MV-4-11 (cell line): ENCODE data around the gene ARSK.

Source experiments
- DNase-seq: peaks from one replicate; lab custom pipeline; 2025; lab: John Stamatoyannopoulos, UW

The ARSK gene

DNA sequence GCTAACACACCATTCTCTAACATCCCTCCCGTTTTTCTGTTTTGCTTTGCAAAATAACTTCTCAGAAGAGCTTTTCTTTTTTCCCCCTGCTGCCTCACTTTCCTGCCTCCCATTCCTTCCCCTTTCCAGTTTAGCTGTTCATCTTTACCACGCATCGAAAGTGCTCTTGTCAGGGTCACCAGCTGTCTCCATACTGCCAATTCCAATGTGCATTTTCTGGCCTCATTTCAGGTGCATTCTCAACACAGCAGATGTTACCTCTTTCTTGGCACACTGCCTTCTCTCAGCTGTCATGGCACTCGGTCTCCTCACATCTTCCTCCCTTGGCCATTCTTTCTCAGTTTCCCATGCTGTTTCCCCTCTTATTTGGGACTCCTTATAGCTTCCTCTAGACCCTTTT lies 9.5 kb downstream of the ARSK start:
- DNase-seq: no peak

DNA sequence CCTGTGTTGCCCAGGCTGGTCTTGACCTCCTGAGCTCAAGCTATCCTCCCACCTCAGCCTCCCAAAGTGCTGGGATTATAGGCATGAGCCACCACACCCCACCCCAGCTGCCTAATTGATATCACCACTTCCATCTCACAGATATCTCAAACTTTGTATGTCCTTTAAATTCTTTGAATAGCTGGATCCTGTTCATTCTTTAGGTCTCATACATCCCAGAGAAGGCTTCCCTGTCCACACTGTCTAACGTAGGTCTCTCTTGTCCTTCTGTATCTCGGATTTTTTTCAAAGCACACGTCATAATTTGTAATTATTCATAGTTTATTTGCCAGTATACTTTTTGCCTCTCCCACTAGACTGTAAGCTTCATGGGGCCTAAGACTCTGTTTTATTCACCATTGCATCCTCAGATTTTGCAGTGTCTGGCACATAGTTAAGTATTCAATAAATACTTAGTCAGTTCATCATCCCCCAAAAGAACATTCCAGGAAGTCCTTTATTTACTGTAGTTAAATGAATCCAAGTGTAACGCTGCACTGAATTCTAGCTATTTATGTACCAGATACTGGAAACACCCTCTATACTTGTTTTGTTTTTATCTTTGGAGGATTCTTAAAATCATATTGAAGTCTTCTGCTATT lies 10.5 kb downstream of the ARSK start:
- DNase-seq: no peak

DNA sequence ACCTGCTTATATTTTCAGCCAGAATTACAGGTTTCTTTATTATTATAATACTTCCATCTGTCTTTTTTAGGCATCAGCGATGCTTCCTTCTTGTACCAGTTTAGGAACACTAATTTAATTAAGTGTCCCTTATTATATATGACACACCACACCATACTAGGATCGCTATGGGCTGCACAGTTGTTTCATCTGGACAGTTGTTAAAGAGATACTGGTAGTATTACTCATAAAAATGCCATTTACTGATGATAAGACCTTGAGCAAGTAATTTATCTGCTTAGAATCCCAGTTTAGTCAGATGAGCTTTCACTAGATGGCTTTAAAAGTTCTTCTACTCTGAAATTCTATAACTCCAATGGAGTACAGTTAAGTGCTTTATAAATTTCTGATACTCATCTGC lies 17.1 kb downstream of the ARSK start:
- no peak for DNase-seq

DNA sequence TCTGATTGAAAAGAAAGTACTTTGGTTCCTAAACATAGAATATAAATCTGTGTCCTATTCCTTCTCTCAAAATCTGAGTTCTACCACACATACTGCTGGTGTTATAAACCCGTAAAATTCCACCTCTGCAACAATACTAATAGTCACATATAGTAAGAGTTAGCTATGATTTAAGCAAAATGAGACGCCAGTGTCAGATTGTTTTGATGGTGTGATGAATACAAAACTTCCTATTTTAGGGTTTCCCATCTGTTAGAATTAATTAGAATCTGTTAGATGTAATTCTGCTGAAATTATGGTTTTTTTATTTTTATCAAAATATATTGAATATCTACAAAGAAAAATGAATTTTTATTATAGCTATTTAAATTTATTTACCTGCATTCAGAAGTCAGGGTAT lies 26.7 kb downstream of the ARSK start:
- no peak for DNase-seq

DNA sequence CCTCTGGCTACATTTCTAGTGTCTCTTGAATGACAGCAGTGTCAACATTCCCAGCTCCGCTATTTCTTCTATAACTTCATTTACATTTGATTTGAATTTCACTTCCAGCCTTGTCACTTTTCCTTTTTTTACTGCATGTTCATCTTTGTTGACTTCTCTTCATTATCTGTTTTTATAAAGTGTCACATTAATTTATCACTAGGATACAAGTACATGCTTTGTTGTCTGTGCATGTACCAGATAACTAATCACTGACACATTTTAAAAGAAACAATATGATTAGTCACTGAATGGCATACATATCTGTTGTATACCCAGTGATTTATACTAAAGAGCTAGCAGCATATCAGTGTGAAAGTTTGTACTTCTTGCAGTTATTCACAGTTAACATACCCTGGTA lies 29.1 kb downstream of the ARSK start:
- no peak for DNase-seq

DNA sequence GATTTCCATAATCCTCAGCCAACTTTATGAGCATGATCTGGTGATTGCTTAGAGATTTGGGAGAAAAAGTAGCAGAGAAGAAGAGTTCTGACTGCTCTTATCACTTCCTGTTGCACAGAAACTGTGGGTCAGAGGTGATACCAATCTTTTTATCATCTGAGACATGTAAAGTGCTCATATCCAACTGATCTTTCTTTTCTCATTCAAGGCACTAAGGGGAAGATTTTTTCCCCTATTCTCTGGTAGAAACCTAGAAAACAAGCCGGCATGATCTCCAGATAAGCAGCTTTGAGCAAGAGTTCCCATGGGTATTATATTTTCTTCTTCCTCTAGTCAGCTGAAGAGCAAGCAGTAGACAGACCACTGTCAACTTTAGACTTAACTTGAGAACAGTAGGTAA lies 36.0 kb downstream of the ARSK start:
- DNase-seq: no peak

DNA sequence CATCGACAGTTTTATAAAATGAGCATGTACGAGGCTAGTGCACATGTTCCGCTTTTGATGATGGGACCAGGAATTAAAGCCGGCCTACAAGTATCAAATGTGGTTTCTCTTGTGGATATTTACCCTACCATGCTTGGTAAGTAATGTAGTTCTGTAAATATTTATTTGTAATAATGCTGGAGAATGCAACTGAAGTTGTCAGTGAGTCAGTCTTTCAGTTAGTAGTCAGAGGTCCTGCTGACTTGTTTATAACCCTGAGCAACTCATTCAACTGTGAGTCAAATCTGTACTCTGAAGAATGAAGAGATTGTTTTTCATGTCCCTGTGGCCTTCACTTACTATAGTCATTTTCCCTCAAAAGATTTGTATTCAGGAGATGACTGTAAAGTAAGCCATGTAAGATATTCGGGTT lies 36.6 kb downstream of the ARSK start:
- DNase-seq: no peak

DNA sequence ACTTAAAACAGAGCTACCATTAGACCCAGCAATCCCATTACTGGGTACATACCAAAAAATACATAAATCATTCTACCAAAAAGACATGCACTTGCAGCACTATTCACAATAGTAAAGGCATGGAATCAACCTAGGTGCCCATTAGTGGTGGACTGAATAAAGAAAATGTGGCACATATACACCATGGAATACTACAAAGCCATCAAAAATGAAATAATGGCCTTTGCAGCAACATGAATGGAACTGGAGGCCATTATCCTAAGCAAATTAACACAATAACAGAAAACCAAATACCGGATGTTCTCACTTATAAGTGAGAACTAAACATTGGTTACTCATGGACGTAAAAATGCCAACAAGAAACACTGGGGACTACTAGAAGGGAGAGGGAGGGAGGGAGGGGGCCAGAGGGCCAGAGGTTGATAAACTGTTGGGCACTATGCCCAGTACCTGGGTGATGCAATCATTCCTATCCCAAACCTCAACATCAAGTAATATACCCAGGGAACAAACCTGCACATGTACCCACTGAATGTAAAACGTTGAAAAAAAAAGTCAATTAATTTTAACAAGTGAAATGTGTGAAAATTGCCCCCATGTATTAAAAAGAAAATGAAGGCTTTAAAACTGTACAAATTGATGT lies 40.5 kb downstream of the ARSK start:
- DNase-seq: no peak

DNA sequence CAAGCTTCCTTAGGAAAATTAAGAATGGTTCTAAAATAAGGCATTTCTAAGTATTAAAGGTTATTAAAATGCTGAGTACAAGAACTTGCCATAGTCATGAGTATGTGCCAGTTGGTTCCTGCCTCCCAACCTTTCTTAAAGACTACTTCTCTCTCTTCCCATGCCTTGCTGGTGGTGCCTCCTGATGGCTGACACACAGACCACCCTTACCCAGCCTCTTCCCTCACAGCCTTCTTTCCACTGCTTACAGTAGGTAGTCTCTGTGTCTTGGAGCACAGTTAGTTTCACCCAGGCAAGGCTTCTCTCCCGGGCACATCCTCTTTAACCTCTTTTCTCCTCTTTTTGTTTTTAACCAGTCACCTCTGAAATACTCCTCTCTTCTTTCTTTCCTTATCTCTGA lies 44.4 kb downstream of the ARSK start:
- no peak for DNase-seq

DNA sequence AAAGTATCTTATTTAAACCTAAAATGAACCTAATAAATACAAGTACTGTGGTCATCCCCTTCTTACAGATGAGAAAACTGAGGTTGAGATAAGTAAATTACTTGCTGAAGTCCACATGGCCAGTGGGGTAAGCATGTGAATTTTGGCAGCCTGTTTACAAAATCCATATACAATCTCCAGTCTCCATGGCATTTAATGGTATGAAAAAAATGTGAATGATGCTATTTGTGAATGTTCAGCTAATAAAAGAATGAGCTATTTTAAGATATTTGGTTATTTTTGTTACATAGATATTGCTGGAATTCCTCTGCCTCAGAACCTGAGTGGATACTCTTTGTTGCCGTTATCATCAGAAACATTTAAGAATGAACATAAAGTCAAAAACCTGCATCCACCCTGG lies 45.7 kb downstream of the ARSK start:
- no peak for DNase-seq

DNA sequence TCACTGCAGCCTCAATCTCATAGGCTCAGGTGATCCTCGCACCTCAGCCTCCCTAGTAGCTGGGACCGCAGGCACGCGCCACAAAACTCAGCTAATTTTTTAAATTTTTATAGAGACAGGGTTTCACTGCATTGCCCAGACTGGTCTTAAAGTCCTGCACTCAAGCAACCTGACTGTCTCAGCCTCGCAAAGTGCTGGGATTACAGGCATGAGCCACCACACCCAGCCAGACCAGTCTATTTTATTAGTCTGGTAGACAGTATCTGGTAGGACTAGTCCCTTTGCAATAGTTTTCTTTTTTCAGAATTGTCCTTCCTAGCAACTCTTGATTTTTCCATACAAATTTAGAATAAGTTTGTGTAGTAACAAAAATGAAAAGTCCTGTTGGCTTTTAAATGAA lies 50.9 kb downstream of the ARSK start:
- DNase-seq: no peak

DNA sequence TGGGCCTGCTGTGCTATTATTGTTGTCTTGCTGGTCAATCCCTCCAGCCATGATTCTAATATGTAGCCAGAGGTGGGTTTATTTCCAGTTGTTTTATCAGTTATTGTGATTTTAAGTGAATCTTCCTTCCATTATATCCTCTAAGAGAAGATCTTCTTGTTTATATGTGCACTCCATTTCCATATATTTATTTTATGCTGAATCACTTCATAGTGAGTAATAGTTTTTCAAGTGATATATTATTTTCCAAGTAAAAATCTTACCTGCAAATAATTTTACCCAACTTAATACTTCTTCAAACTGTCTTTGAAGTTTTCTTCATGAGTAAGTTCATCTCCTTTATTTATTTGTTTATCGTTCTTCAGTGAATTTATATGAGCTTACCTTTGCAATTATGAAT lies 51.5 kb downstream of the ARSK start:
- no peak for DNase-seq

DNA sequence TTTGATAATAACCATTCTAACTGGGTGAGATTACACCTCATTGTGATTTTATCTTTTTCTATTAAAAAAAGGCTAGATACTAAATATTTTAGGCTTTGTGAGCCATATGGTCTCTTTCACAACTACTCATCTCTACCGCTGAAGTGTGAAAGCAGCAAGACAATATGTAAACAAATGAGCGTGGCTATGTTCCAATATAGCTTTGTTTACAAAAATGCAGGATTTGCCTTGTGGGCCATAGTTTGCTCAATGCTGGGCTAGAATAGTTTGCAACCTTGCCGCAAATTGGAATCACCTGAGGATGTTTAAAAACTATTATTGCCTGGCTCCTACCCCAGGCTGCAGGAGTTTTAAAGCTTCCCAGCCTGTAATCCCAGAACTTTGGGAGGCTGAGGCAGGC lies 54.8 kb downstream of the ARSK start:
- no peak for DNase-seq

DNA sequence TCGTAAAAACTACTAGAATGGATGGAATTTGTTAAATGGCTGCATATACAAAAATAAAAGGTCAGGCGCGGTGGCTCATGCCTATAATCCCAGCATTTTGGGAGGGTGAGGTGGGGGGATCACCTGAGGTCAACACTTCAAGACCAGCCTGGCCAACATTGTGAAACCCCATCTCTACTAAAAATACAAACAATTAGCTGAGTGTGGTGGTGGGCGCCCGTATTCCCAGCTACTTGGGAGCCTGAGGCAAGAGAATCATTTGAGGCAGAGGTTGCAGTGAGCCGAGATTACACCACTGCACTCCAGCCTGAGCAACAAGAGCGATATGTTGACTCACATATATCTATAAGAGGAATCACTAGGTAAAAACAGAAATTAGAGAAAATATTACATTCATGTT lies 55.6 kb downstream of the ARSK start:
- no peak for DNase-seq

DNA sequence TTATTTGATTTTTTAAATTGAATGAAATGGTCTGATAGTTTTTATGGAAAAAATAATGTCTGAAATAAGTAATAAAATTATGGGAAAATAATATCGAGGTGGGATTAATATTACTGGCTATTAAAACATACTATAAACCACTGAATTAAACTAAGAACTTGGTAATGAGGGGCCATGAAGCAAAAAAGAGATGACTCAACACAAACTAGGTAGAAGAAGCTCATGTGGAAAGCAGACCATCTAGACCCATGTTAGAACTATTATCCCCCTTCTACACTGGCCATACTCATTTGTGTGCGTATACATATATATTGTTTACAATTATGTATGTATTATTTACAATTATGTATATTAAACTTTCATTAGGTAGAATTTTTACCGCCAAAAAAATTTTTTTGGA lies 56.5 kb downstream of the ARSK start:
- DNase-seq: no peak

DNA sequence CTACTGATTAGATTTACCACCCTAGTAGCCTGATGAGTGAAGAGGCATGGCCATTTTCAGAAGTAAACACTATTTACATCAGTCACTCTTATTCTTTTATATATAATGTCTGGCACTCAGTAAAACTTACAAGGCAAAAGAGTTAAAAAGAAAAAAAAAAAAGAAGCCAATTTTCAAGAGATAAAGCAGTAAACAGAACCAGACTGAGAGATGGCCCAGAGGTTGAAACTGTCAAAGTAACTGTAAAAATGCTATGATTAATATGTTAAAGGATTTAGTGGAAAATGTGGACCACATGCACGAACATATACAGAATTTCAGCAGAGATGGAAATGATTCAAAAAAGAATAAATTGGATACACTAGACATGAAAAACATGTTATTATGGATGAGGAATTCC lies 58.6 kb downstream of the ARSK start:
- no peak for DNase-seq

DNA sequence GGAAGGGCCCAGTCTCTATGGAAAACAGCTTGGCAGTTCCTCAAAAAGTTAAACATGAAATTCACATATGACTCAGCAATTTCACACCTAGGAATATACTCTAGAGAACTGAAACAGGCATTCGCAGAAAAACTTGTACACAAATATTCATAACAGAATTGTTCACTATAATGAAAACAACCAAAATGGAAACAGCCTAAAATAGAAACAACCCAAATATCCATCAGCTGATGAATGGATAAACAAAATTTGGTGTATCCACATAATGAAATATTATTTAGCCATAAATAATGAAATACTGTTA lies 60.2 kb downstream of the ARSK start:
- peak; percentile 16 for DNase-seq

DNA sequence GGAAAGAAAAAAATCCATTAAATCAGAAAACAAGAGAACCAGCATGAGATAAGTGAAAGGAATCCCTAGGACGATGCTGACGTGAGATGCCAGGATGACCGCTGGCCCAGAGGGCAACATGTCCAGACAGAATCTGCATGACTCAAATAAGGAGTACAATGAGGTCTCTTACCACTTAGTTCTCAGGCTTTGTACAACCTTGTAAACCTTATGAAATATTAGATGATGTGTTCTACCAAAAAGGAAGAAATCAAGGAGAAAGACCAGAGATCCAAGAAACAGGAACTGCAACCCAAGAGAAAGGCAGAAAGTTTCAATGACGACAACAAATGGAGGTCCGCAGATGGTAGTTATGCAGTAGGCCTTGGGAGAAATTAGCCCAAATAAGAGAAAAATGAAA lies 62.2 kb downstream of the ARSK start:
- peak; percentile 58 for DNase-seq

DNA sequence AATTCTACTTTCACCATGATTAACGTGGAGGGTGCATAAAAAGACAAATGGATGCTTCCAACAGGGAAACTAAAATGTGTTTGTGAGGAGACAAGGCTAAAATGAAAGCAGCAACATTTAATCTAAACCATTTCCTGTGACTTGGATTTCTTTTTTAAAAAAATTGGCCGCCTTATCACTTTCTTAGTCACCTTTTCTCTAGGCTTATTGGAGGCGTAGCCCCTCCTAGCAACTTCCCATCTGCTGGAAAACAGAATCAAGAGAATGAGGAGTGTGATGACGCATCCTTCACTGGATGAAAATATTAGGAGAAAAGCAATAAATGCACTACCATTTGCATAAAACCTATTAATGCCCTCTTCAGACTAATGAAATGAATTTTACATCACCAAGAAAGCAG lies 64.2 kb downstream of the ARSK start:
- no peak for DNase-seq

DNA sequence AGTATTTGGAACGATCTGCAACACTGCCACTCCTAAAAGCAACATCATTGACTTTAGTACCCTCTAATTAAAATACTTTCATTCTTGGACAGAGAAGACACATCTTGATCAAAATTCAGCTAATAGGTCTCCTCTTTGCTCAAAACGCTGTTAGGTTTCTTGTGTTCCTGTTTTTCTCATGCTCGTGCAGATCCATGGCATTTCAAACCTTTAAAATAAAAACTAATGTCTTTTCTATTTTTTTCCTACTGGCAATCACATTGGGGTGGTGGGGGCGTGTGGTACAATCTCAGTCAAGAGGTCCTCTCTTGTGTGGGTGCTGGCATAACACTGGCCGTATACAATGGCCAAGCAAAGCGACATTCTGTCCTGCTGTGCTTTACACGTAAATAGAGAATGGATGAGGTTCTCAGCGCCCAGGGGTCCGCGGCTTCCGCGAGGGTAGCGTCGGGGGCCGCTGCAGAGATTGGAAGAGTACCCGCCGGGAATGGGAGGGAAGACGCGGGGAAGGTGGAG lies 64.7 kb downstream of the ARSK start:
- DNase-seq: no peak

DNA sequence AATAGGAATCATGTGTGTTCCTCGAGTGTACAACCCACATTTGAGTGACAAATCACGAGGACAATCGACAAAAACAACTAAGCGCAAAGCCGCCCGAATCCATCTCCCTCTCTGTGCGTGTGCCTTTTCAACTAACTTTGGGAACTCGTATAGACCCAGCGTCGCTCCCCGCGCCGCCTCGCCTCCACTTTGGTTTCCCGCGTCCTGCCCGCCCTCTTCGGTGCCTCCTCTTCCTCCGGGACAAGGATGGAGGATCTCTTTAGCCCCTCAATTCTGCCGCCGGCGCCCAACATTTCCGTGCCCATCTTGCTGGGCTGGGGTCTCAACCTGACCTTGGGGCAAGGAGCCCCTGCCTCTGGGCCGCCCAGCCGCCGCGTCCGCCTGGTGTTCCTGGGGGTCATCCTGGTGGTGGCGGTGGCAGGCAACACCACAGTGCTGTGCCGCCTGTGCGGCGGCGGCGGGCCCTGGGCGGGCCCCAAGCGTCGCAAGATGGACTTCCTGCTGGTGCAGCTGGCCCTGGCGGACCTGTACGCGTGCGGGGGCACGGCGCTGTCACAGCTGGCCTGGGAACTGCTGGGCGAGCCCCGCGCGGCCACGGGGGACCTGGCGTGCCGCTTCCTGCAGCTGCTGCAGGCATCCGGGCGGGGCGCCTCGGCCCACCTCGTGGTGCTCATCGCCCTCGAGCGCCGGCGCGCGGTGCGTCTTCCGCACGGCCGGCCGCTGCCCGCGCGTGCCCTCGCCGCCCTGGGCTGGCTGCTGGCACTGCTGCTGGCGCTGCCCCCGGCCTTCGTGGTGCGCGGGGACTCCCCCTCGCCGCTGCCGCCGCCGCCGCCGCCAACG lies 65.3 kb downstream of the ARSK start, which contains the start of gene GPR150:
Gene GPR150 (plus strand): TSS at position 58 of the 840 bp plus-strand sequence. CDS start 189 bp downstream, at position 247.
- peak; percentile 48 for DNase-seq

DNA sequence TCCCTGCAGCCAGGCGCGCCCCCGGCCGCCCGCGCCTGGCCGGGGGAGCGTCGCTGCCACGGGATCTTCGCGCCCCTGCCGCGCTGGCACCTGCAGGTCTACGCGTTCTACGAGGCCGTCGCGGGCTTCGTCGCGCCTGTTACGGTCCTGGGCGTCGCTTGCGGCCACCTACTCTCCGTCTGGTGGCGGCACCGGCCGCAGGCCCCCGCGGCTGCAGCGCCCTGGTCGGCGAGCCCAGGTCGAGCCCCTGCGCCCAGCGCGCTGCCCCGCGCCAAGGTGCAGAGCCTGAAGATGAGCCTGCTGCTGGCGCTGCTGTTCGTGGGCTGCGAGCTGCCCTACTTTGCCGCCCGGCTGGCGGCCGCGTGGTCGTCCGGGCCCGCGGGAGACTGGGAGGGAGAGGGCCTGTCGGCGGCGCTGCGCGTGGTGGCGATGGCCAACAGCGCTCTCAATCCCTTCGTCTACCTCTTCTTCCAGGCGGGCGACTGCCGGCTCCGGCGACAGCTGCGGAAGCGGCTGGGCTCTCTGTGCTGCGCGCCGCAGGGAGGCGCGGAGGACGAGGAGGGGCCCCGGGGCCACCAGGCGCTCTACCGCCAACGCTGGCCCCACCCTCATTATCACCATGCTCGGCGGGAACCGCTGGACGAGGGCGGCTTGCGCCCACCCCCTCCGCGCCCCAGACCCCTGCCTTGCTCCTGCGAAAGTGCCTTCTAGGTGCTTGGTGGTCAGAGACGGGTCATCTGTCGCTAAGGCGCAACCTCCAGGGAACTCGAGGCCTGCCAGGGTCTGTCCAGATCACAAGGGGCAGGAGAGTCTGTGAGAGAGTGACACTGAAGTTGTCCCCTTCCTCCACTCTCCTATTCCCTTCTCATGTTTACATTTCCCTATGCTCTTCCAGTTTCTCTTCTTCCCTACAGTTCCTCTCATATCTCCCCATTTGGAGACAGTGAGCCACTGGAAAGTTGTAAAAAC lies 66.3 kb downstream of the ARSK start:
- no peak for DNase-seq
